ENCODE results near the gene SMURF1.
"Not testable (repeated sequence)": the region's sequence is repeated elsewhere in the genome, so short reads cannot be mapped to it uniquely, and the experiment has no call there.

Gene SMURF1

GRCh38 chr7:99094401-99094800, 49.5 kb downstream of the SMURF1 start:
- no peak for DNase-seq

DNA sequence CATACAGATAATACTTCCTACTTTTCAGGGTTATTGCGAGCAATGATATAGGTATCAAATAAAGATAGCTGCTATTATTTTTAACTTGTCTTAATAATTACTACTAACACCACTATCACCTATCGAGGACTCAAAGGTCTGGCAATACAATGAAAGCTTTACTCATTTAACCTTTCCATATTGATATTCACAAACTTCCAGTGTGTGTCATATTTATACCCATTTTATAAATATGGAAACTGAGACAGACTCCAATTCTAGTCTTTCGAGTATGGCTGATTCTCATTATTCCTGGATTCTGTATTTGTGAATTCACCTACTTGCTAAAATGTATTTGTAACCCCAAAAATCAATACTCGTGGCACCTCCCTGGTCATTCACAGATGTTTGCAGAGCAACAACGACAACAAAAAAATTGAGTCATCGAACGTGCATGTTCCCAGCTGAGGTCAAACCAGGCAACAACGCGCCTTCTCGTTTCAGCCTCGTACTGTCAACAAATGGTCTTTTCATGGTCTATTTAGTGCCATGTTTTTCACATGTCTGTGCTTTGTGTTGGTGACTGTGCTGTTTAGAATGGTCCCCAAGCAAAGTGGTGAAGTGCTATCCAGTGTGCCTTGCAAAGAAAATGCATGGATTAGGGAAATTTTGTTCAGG, 51.7 kb downstream of the SMURF1 start:
- no peak for DNase-seq

GRCh38 chr7:99090771-99091542, 53.0 kb downstream of the SMURF1 start:
- DNase-seq, result no peak

DNA sequence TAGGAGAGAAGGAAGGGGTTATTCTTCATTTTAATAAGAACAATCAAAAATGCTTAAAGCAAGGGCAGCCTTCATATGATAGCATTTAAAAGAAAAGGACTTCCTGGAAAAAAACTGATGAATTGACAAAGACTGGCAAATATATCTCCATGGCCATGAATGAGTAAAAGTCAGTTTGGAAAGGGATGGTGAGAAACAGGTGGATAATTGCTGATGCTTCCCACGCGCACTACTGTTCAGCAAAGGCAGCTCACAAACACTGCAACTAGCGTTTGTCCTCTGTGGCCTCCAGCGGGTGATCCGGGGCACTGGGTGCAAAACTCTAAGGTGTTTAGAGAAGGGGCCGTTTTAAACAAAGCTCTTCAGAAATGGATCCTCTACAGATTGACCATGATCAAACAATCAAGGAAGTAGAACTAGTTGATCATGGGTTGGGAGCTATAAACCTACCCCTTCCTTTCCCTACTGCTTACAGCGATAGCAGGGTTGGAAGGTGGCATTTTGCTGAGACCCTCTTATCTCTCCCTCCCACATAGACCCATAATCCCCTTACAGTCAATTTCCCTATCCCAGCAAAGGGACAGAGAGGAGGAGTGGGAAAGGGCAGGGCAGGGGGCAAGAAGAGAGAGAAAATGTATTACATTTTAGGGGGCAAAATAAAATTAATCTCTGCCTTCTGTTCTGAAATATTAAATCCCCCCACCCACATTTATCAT, 53.8 kb downstream of the SMURF1 start:
- no peak for DNase-seq

DNA sequence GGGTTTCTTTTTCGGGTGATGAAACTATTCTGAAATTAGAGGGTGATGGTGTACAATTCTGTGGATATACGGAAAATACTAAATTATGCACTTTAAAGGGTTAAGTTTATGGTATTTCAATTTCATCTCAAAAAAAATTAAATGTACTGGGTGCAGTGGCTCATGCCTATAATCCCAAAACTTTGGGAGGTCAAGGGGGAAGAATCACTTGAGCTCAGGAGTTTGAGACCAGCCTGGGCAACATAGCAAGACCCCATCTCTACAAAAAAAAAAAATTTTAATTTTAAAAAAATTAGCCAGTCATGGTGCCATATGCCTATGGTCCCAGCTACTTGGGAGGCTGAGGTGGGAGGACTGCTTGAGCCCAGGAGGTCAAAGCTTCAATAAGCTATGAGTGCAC, 57.0 kb downstream of the SMURF1 start:
- DNase-seq, result no peak

GRCh38 chr7:99086532-99086931, 57.4 kb downstream of the SMURF1 start:
- DNase-seq, result no peak

DNA sequence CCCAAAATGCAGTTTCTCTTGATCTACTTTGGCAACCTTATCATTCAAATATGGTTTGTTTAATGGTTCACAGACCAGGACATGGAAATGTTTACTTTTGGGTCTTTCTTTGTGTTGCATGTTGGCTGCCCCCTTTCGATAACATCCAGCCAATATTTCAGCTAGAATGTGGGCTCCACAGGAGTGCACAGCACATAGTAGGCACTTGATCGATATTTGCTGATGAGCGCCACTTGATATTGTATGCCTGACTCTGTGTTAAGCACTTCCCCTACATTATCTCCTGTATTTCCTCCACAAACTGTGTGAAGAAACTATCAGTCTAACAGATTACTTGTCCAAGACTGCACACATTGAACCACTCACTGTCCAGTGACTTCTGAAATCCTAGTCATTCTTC, 60.2 kb downstream of the SMURF1 start:
- no peak for DNase-seq

DNA sequence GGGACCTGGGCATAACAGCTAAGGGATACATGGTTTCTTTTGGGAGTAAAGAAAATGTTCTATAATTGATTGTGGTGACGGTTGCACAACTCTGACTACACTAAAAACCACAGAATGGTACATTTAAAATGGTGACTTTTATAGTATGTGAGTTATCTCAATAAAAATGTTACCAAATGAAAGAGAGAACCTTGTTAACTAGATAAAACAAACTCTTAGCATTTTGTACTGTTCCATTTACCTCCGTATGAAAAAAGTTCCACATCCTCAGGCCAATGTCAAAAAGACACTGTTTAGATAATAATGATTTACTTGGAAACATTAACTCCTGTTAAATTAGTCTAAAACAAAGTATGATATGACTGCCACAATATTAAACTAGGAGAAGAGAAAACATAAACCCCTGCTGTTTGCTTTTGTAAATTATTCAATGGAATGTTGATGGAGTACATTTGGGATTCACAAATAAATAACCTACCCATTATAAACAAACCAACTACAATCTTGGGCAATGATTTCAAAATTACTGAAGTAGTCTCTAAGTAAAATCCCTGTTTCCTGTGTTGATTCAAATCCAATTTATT, 60.7 kb downstream of the SMURF1 start:
- no peak for DNase-seq

GRCh38 chr7:99080679-99081078, 63.2 kb downstream of the SMURF1 start:
- DNase-seq, result no peak

GRCh38 chr7:99079104-99079503, 64.8 kb downstream of the SMURF1 start:
- DNase-seq, result no peak

DNA sequence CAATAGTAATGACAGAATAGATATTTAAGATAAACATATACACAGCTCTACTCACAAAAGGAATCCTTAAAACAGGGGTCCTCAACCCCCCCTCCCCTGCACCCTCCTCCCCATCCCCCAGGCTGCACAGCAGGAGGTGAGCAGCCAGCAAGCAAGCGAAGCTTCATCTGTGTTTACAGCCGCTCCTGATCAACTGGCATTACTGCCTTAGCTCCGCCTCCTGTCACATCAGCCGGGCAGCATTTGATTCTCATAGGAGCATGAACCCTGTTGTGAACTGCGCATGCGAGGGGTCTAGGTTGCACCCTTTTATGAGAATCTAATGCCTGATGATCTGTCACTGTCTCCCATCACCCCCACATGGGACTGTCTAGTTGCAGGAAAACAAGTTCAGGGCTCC, 65.5 kb downstream of the SMURF1 start:
- no peak for DNase-seq

GRCh38 chr7:99076615-99077014, 67.3 kb downstream of the SMURF1 start:
- DNase-seq, result no peak

DNA sequence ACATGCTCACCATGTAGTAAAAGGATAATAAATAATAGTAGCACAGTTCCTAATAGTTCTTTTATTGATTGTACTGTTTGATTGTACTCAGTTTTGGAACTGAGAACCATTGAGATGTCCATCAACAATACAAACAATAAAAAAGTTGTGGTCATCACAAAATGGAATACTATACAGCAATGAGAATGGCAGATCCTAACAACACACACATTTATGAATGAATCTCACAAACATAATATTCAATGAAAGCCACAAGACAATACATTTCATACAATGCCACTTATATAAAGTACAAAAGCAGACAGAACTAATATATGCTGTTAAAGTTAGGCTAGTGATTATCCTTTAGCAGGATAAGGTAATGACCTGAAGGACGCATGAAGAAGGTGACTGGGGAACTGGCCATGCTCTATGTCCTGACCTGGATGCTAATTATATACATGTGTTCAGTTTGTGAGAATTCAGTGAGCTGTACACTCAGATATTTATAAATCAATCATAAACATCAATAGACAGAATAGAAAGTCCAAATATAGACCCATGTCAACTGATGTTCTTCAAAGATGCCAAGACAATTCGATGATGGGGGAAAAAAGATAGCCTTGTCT, 70.0 kb downstream of the SMURF1 start:
- no peak for DNase-seq

DNA sequence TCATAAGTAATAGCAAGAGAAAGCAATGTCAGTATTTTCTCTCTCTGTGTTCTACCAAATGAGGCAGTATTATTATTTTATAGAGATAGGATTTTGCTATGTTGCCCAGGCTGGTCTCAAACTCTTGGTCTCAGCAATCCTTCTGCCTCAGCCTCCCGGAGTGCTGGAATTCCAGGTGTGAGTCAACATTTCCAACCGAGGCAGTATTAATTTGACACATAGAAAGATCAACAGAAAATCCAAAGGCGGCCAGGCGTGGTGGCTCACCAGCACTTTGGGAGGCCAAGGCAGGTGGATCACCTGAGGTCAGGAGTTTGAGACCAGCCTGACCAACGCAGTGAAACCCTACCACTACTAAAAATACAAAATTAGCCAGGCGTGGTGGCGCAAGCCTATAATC, 71.8 kb downstream of the SMURF1 start:
- no peak for DNase-seq

GRCh38 chr7:99070361-99070760, 73.5 kb downstream of the SMURF1 start:
- no peak for DNase-seq

DNA sequence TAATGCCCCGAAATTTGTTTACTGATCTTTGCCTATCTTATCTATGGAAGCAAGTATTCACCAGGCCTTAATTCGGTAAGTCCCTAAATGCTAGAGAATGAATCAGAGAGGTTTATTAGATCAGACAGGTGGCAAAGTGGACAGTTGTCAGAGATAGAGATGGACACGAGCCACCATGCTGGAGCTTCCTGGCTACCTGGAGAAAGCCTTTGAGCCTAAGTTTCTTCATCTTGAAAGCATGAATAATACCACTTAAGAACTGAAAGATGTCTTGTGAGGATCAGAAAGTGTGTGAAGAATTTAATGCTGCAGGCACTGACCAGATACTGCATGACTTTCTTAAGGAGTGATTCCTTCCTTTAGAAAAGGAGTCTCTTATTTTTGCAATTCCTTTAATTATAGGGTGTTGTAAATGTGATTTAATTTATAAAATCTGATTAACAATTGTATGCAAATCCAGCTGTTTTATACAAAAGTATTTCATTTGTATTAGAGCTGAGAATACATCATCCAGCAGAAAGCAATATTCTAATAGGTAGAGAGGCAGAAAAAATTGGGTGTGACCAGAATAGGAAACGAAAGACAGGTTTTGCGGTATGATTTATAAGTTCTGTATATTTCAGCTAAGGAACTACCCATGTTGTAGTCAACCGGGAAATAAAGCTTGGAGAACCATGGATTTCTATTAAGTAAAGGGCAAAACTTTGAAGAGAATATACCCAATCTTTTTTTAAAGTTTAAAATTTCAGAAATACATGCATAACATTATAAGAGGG, 82.7 kb downstream of the SMURF1 start:
- no peak for DNase-seq

DNA sequence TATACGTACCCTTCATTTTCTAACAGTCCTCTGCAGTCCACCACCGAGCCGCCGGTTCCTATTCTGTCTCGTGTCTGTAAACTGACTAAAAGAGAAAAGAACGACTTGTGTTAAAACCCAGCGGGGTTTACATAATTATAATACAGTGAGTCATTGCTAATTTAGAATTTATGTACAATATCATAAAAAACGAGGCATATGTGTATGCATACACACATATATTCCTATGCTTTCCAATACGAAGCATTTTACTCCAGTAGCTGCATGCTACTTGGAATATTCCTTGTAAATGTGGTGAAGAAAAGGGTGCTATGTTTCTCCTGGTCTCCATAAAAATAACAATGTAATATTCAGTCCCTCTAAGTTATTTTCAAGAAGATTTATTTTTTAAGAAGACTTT, 89.1 kb downstream of the SMURF1 start:
- DNase-seq, result no peak

DNA sequence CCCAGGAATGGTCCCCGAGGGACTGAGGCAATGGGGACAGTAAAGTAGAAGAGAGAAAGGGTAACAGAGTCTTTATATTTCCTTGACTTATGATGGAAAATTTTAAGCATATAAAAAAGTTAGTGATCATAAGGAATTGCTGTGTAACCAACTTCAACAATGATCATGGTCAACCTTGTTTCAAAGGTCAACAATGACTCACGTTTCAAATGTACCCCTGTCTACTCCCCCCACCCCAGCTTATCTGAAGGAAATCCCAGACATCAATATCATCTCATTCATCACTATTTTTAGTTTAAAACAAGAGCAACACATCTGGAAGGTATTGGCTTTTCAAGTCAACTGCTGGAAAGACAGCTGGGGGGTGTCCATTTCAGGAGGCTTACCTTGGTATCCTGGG, 92.9 kb downstream of the SMURF1 start:
- no peak for DNase-seq

DNA sequence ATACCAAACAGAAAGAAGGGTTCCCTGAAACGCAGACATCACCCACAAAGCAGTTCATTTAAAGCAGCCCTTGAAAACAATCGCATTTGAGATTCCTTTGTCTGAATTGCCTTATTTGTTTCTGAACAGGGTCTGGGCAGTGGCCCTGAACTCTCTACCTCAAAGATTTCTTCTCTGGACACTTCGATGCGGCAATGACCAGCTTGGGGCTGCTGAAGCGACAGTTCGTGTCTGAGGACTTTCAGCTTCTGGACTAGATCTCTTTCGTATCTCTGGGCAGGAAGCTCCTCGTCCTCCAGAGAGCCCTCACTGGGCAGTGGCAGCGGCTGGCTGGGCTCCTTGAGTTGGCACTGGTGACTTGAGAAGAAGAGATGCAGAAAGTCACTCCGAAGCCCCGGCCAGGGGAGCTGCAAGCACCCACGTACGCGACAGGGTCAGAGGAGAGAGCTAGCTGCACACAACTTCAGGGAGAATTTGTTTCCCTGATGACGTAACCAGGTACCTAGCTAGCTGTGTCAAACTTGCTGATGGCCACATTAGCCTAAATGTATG, 96.3 kb downstream of the SMURF1 start:
- no peak for DNase-seq

DNA sequence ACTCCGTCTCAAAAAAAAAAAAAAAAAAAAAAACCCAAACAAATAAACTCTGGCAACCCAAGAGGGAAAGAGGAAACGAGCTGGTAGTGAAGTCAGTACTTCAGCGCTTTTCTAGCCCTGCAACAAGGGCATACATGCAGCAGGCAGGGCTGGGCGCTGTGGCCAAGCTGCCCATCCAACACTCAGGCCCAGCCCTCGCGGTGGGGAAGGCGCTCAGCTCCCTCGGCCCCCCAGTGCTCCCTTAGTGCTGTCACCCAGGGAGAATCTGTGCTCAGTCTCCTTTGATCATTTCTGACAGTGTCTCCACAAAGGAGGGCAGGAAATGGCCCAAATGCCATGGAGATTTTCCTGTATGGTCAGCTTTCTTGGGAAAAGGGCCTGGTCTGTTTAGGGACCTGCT, 97.2 kb downstream of the SMURF1 start:
- no peak for DNase-seq

- DNase-seq, result not testable (repeated sequence)
Observed at GRCh38 chr7:99046262-99046661, 97.6 kb downstream of the SMURF1 start.

DNA sequence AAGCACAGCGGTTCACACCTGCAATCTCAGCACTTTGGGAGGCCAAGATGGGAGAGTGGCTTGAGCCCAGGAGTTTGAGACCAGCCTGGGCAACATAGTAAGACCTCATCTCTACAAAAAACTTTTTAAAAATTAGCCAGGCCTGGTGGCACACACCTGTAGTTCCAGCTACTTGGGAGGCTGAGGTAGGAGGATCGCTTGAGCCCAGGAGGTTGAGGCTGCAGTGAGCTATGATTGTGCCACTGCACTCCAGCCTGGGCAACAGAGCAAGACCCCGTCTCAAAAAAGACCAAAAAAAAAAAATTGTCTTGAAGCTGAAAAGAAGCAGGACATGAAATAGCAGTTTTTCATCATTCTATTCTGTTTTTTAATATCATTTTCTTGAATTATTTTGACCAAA, 99.0 kb downstream of the SMURF1 start:
- not testable (repeated sequence) for DNase-seq
